HCT116 (cell line): ENCODE results near the gene RBM23. TPM values are rescaled to one million over a fixed set of nuclear protein-coding genes. Genes with fewer than 3 reads are reported as not detected.

Experiments
- ATAC-seq: fragments of 200-7000 bp; cut with Tn5 transposase; 2 replicates; pipeline ENCODE4 v1.9.1; 2020; ENCODE audit warnings: mild to moderate bottlenecking, moderate library complexity
- BruUV-seq: library from RNA; stranded (reverse); fragments of 400-500 nt; replicated peaks from 2 replicates; lab custom pipeline; 2021; lab: Mats Ljungman, UMichigan
- CTCF ChIA-PET: fragments of 300-600 bp; sonication (Branson Sonifier 250); formaldehyde crosslinking; loops from one replicate; lab custom pipeline; 2021; ENCODE audit warnings: antibody characterized with exemption; lab: Charles Lee
- POLR2A ChIA-PET: fragments of 300-600, 350-600 bp; sonication (Branson Sonifier 250); formaldehyde crosslinking; loops from one replicate; lab custom pipeline; 2021; ENCODE audit warnings: antibody characterized with exemption; lab: Charles Lee
- RAD21 ChIA-PET, 2 experiments: fragments of 300-600 bp; sonication (Branson Sonifier 250); formaldehyde crosslinking; loops; one replicate each; lab custom pipeline; 2023; ENCODE audit warnings: low total read pairs in 2 of 2; ENCODE audit not compliant: uncharacterized antibody in 2 of 2, unreplicated experiment in 2 of 2, low non-redundant PET in 1 of 2; lab: Charles Lee
- DNase-seq: peaks from one replicate; pipeline ENCODE4 v3.0.0-alpha.2; 2010; ENCODE audit warnings: low read depth, low spot score
- H2AFZ ChIP-seq: fragments of 200-600 bp; shearing (Covaris generic), sonication (generic); 2 replicates; pipeline ENCODE4 v1.6.1; 2017; ENCODE audit warnings: low read depth, mixed run types, mixed read lengths, antibody characterized with exemption, low read length; ENCODE audit not compliant: poor library complexity, severe bottlenecking
- H3K27ac ChIP-seq: 2 replicates; pipeline ENCODE4 v1.5.1; 2012; ENCODE audit warnings: low read depth, low read length
- H3K27me3 ChIP-seq: fragments of 200-600 bp; sonication (generic); 2 replicates; pipeline ENCODE4 v1.6.1; 2016; ENCODE audit warnings: mixed run types, low read length, mixed read lengths; ENCODE audit not compliant: insufficient read depth
- H3K36me3 ChIP-seq, 2 experiments: fragments of 200-500 bp in 1 of 2; fragments of 200-600 bp in 1 of 2; sonication (Bioruptor generic) in 1 of 2; sonication (generic) in 1 of 2; 2 replicates each; pipeline versions ENCODE4 v1.5.1 to v1.6.1; 2014 to 2016; ENCODE audit warnings: low read length in 2 of 2, inconsistent platforms in 1 of 2, mixed read lengths in 1 of 2, mixed run types in 1 of 2; ENCODE audit not compliant: insufficient read depth in 2 of 2, control insufficient read depth in 1 of 2
- H3K4me1 ChIP-seq, 2 experiments: fragments of 200-600 bp in 1 of 2; sonication (generic) in 1 of 2; 2 replicates each; pipeline versions ENCODE4 v1.5.1 to v1.6.1; 2012 to 2017; ENCODE audit warnings: low read length in 2 of 2, inconsistent platforms in 1 of 2, mild to moderate bottlenecking in 1 of 2, mixed read lengths in 1 of 2, mixed run types in 1 of 2, moderate library complexity in 1 of 2; ENCODE audit not compliant: insufficient read depth in 2 of 2, control insufficient read depth in 1 of 2
- H3K4me2 ChIP-seq: fragments of 200-600 bp; sonication (generic); 2 replicates; pipeline ENCODE4 v1.6.1; 2017; ENCODE audit warnings: mixed run types, low read length, mixed read lengths
- H3K4me3 ChIP-seq, 2 experiments: fragments of 200-600 bp in 1 of 2; sonication (generic) in 1 of 2; replicated peaks in 1 of 2; 2 replicates each; pipeline ENCODE4 v1.5.1; 2011 to 2016; ENCODE audit warnings: low read length in 2 of 2, control low read depth in 1 of 2, low read depth in 1 of 2, mild to moderate bottlenecking in 1 of 2, mixed read lengths in 1 of 2, mixed run types in 1 of 2
- H3K79me2 ChIP-seq: fragments of 200-600 bp; sonication (generic); 2 replicates; pipeline ENCODE4 v1.6.1; 2017; ENCODE audit warnings: mild to moderate bottlenecking, mixed run types, low read length, moderate library complexity, mixed read lengths; ENCODE audit not compliant: insufficient read depth
- H3K9ac ChIP-seq: fragments of 200-600 bp; sonication (generic); 2 replicates; pipeline ENCODE4 v1.6.1; 2016; ENCODE audit warnings: low read length, mixed read lengths
- H3K9me2 ChIP-seq: fragments of 200-600 bp; sonication (generic), shearing (Covaris generic); 2 replicates; pipeline ENCODE4 v1.6.1; 2017; ENCODE audit warnings: mixed run types, mild to moderate bottlenecking, moderate library complexity; ENCODE audit not compliant: insufficient read depth
- H3K9me3 ChIP-seq, 2 experiments: fragments of 200-500 bp in 1 of 2; fragments of 200-600 bp in 1 of 2; sonication (Bioruptor generic) in 1 of 2; sonication (generic) in 1 of 2; 2 replicates each; pipeline ENCODE4 v1.6.1; 2014 to 2017; ENCODE audit warnings: low read length in 2 of 2, mixed read lengths in 2 of 2, inconsistent platforms in 1 of 2, low read depth in 1 of 2, mild to moderate bottlenecking in 1 of 2, mixed run types in 1 of 2, moderate library complexity in 1 of 2; ENCODE audit not compliant: control insufficient read depth in 1 of 2, insufficient read depth in 1 of 2
- H4K20me1 ChIP-seq: fragments of 200-600 bp; sonication (generic), shearing (Covaris generic); 2 replicates; pipeline ENCODE4 v1.6.1; 2017; ENCODE audit warnings: mixed run types, mild to moderate bottlenecking, moderate library complexity; ENCODE audit not compliant: insufficient read depth
- POLR2A ChIP-seq: IDR thresholded peaks from 2 replicates; pipeline ENCODE4 v1.7.0; 2011; ENCODE audit warnings: borderline replicate concordance; ENCODE audit not compliant: insufficient read depth, insufficient read length; ENCODE audit errors: extremely low read depth
- RAD21 ChIP-seq: IDR thresholded peaks from 2 replicates; pipeline ENCODE4 v1.6.1; 2012; ENCODE audit warnings: low read depth, mild to moderate bottlenecking
- TCF7L2 ChIP-seq: IDR thresholded peaks from 2 replicates; pipeline ENCODE4 v1.7.0; 2011; ENCODE audit warnings: borderline replicate concordance, inconsistent platforms; ENCODE audit not compliant: insufficient read depth, insufficient read length; ENCODE audit errors: extremely low read depth
- intact Hi-C: fragments of 100-400 bp; cut with micrococcal nuclease; formaldehyde crosslinking; loops from 2 replicates; pipeline ENCODE4 v1.10.0; 2022
- total RNA-seq: library from RNA; stranded (reverse); gene quantifications from one replicate; pipeline ENCODE4 v1.2.1, GENCODE V29; 2021; ENCODE audit not compliant: unreplicated experiment
- TF ChIP-seq, protein P1 (sequence below), 3 experiments: fragments of 200-600 bp in 1 of 3; sonication (generic) in 1 of 3; IDR thresholded peaks in 2 of 3; conservative IDR thresholded peaks in 1 of 3; 2 replicates each; pipeline ENCODE4 v1.5.1; 2012 to 2017; ENCODE audit warnings: low read depth in 2 of 3, low read length in 2 of 3, antibody characterized with exemption in 1 of 3, borderline replicate concordance in 1 of 3, control low read depth in 1 of 3, mild to moderate bottlenecking in 1 of 3, mixed read lengths in 1 of 3, mixed run types in 1 of 3, moderate library complexity in 1 of 3; ENCODE audit not compliant: insufficient read depth in 1 of 3

The RBM23 gene
- total RNA-seq, 1 experiment from 2014 or later, result 67.2 TPM

DNA sequence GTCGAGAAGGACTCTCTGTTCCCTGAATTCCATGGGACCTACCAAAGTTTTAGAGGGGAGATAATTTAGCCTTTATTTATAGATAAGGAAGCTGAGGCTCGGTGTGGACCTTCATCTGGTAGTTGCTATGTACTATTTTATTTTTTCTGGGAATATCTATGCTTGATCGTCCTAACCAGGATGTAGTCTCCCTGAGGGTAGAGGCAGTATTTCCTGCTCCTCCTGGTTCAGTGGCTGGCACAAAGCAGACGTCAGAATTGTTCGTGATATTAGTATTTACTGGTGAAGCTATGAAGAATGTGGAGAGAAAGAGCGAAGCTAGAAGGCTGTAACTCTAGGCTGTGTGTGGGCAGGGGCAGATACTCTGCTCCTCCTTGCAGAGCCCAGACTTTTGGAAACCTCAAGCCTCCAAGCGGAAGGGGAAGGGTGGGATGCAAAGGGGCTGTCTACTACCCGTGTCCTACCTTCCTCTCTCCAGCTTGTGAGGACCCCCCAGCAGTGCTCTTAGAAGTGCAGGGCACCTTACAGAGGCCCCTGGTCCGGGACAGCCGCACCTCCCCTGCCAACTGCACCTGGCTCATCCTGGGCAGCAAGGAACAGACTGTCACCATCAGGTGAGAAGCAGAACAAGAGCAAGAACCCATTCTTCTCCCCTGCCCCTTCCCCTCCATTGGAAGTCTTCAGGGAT is 46.0 kb downstream of the RBM23 start:
- H3K4me1 ChIP-seq, result peaks cover 14 to 28% of the 10 kb centered on the region in 2 experiments
- H4K20me1 ChIP-seq, result no peaks in the 10 kb centered on the region
- peak overlapping the region; percentile 71 to 89 for H3K4me3 ChIP-seq
- H3K4me2 ChIP-seq, result peak overlapping the region; percentile 82
- DNase-seq (no peak), ATAC-seq (no peak)
- CTCF ChIA-PET, result interaction anchor here (0.6 to 3.8 kb wide), 12 partner anchors 11 to 303 kb away, joined by 3 to 51 read pairs (median 4); partner anchors contain the start of gene REM2
- TF ChIP-seq POLR2A, result no peak
- no peak for TF ChIP-seq RAD21
- no peak for TF ChIP-seq TCF7L2
- TF ChIP-seq, protein P1, sequence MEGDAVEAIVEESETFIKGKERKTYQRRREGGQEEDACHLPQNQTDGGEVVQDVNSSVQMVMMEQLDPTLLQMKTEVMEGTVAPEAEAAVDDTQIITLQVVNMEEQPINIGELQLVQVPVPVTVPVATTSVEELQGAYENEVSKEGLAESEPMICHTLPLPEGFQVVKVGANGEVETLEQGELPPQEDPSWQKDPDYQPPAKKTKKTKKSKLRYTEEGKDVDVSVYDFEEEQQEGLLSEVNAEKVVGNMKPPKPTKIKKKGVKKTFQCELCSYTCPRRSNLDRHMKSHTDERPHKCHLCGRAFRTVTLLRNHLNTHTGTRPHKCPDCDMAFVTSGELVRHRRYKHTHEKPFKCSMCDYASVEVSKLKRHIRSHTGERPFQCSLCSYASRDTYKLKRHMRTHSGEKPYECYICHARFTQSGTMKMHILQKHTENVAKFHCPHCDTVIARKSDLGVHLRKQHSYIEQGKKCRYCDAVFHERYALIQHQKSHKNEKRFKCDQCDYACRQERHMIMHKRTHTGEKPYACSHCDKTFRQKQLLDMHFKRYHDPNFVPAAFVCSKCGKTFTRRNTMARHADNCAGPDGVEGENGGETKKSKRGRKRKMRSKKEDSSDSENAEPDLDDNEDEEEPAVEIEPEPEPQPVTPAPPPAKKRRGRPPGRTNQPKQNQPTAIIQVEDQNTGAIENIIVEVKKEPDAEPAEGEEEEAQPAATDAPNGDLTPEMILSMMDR (IDR thresholded peaks at IDR 0.05 in 2 of 3, conservative IDR thresholded peaks at IDR 0.05 in 1 of 3; ENCODE audit: borderline replicate concordance in 1 of 3, insufficient read depth in 1 of 3, low read depth in 2 of 3, low read length in 2 of 3), result 0 out of 6 replicates have a peak, but pooled peaks of 1 of the 3 experiments have one; percentile 5
- no peak overlapping the region for H2AFZ ChIP-seq
- no peaks in the 10 kb centered on the region for H3K27me3 ChIP-seq
- H3K36me3 ChIP-seq, result peaks cover 3% of the 10 kb centered on the region in 2 experiments; a peak in 1 of 4 replicates
- TSS peak; percentile 48 for BruUV-seq
- H3K79me2 ChIP-seq, result no peaks in the 10 kb centered on the region
- intact Hi-C loops, result loop anchor here (1.0 to 5.0 kb wide), 3 partner anchors 13 to 44 kb away; partner anchors contain the start of gene RBM23
- H3K9ac ChIP-seq, result peak overlapping the region; percentile 78
- peak overlapping the region; percentile 98 for H3K27ac ChIP-seq
- RAD21 ChIA-PET, result interaction anchor here in 1 of 2 experiments (0.7 kb wide), 1 partner anchor 217 kb away, joined by 3 read pairs; no protein-coding TSS in a partner anchor
- POLR2A ChIA-PET, result interaction anchor here (1.0 to 3.0 kb wide), 2 partner anchors 9 to 14 kb away, joined by 5 to 24 read pairs; partner anchors contain the start of gene REM2
- H3K9me3 ChIP-seq, result no peaks in the 10 kb centered on the region
- no peaks in the 10 kb centered on the region for H3K9me2 ChIP-seq
